A673 (cell line): ENCODE results near the gene MAML1. TPM values are rescaled to one million over a fixed set of nuclear protein-coding genes. Genes with fewer than 3 reads are reported as not detected.

ENCODE experiments used
- BruUV-seq: library from RNA; stranded (reverse); fragments of 400-500 nt; replicated peaks from 2 replicates; lab custom pipeline; 2021; lab: Mats Ljungman, UMichigan
- CTCF ChIA-PET: fragments of 300-600 bp; sonication (Branson Sonifier 250); formaldehyde crosslinking; loops from one replicate; lab custom pipeline; 2022; ENCODE audit warnings: antibody characterized with exemption; lab: Charles Lee
- POLR2A ChIA-PET: fragments of 300-600 bp; sonication (Branson Sonifier 250); formaldehyde crosslinking; loops from one replicate; lab custom pipeline; 2022; ENCODE audit warnings: antibody characterized with exemption; ENCODE audit not compliant: low non-redundant PET; lab: Charles Lee
- DNase-seq: peaks from one replicate; pipeline ENCODE4 v3.0.0-alpha.2; 2015; ENCODE audit warnings: low spot score
- H3K27ac ChIP-seq: fragments of 200-600 bp; sonication (generic); 2 replicates; pipeline ENCODE4 v1.5.1; 2016; ENCODE audit warnings: mixed run types, low read depth, mild to moderate bottlenecking, mixed read lengths, antibody characterized with exemption, low read length; ENCODE audit not compliant: poor library complexity, severe bottlenecking
- H3K27me3 ChIP-seq: fragments of 200-600 bp; sonication (generic); replicated peaks from 2 replicates; pipeline ENCODE4 v1.6.1; 2017; ENCODE audit warnings: mixed run types, low read depth, mild to moderate bottlenecking, mixed read lengths, antibody characterized with exemption, low read length; ENCODE audit not compliant: insufficient read depth, poor library complexity
- H3K36me3 ChIP-seq: fragments of 200-600 bp; sonication (generic); 2 replicates; pipeline ENCODE4 v1.6.1; 2016; ENCODE audit warnings: mixed run types, mild to moderate bottlenecking, mixed read lengths, antibody characterized with exemption, low read length; ENCODE audit not compliant: insufficient read depth, poor library complexity, severe bottlenecking
- H3K4me1 ChIP-seq: fragments of 200-600 bp; sonication (generic); 2 replicates; pipeline ENCODE4 v1.6.1; 2017; ENCODE audit warnings: mixed run types, mild to moderate bottlenecking, mixed read lengths, antibody characterized with exemption, low read length; ENCODE audit not compliant: insufficient read depth, poor library complexity, severe bottlenecking
- H3K4me3 ChIP-seq: fragments of 200-600 bp; sonication (generic); 2 replicates; pipeline ENCODE4 v1.5.1; 2016; ENCODE audit warnings: low read depth, mixed run types, mild to moderate bottlenecking, mixed read lengths, low read length; ENCODE audit not compliant: poor library complexity, severe bottlenecking
- H3K9me3 ChIP-seq: fragments of 200-600 bp; sonication (generic); 2 replicates; pipeline ENCODE4 v1.6.1; 2016; ENCODE audit warnings: mixed run types, low read depth, mild to moderate bottlenecking, mixed read lengths, antibody characterized with exemption, low read length; ENCODE audit not compliant: poor library complexity, severe bottlenecking
- CTCF ChIP-seq: fragments of 300-800, 200-600 bp; sonication (generic); conservative IDR thresholded peaks from 2 replicates; pipeline ENCODE4 v1.5.1; 2017; ENCODE audit warnings: low read depth, mild to moderate bottlenecking, antibody characterized with exemption, low read length, moderate library complexity, mixed read lengths
- EZH2 ChIP-seq: fragments of 200-600 bp; sonication (generic); IDR thresholded peaks from 2 replicates; pipeline ENCODE4 v1.6.1; 2017; ENCODE audit warnings: borderline replicate concordance, low read depth, mild to moderate bottlenecking, mixed read lengths, antibody characterized with exemption, low read length; ENCODE audit not compliant: poor library complexity, severe bottlenecking
- intact Hi-C: fragments of 100-400 bp; cut with micrococcal nuclease; formaldehyde crosslinking; loops from one replicate; pipeline ENCODE4 v1.10.0; 2022; ENCODE audit not compliant: unreplicated experiment
- total RNA-seq: library from RNA; stranded (reverse); gene quantifications from 2 replicates; pipeline ENCODE4 v1.2.3, GENCODE V29; 2021

MAML1 gene
- total RNA-seq, 1 experiment from 2014 or later: 34.3 TPM

GRCh38 chr5:179800071-179800695 is 67.6 kb downstream of the MAML1 start:
- Histone ChIP-seq H3K27ac (no peak overlapping the region), H3K4me3 (no peak overlapping the region), H3K27me3 (no peaks in the 10 kb centered on the region), H3K9me3 (no peaks in the 10 kb centered on the region), H3K4me1 (peaks cover 25% of the 10 kb centered on the region), H3K36me3 (peaks cover 11% of the 10 kb centered on the region)
- POLR2A ChIA-PET: no interaction called here
- intact Hi-C loops: loop anchor here (5.0 kb wide), 3 partner anchors 57 to 292 kb away; partner anchors contain the start of genes MRNIP and TBC1D9B
- no TSS peak for BruUV-seq
- CTCF ChIA-PET: no interaction called here
- no peak for TF ChIP-seq CTCF
- no peak for TF ChIP-seq EZH2
- no peak for DNase-seq

GRCh38 chr5:179800696-179801201 is 68.1 kb downstream of the MAML1 start:
- Histone ChIP-seq H3K27ac (no peak overlapping the region), H3K4me1 (peaks cover 28% of the 10 kb centered on the region), H3K9me3 (no peaks in the 10 kb centered on the region), H3K4me3 (no peak overlapping the region), H3K36me3 (peaks cover 11% of the 10 kb centered on the region), H3K27me3 (no peaks in the 10 kb centered on the region)
- DNase-seq: no peak
- ChIA-PET CTCF (no interaction called here), POLR2A (no interaction called here)
- BruUV-seq: no TSS peak
- TF ChIP-seq CTCF (no peak), EZH2 (no peak)
- intact Hi-C loops: loop anchor here (5.0 kb wide), 3 partner anchors 57 to 292 kb away; partner anchors contain the start of genes MRNIP and TBC1D9B

- TF ChIP-seq CTCF (peak; percentile 80), EZH2 (no peak)
- CTCF ChIA-PET: interaction anchor here (0.5 to 1.2 kb wide), 3 partner anchors 39 to 1350 kb away, joined by 3 to 5 read pairs (median 5); no protein-coding TSS in a partner anchor
- no peak overlapping the region for H3K27ac ChIP-seq
- H3K36me3 ChIP-seq: peaks cover 11% of the 10 kb centered on the region
- POLR2A ChIA-PET: no interaction called here
- BruUV-seq: no TSS peak
- H3K4me3 ChIP-seq: no peak overlapping the region
- no peaks in the 10 kb centered on the region for H3K9me3 ChIP-seq
- DNase-seq: peak; percentile 75
- no peaks in the 10 kb centered on the region for H3K27me3 ChIP-seq
- peaks cover 28% of the 10 kb centered on the region for H3K4me1 ChIP-seq
- intact Hi-C loops: loop anchor here (5.0 kb wide), 3 partner anchors 56 to 291 kb away; partner anchors contain the start of genes MRNIP and TBC1D9B
Measured at GRCh38 chr5:179801304-179802206, 68.9 kb downstream of the MAML1 start.
